ENCODE data around the gene MSANTD3. TPM values are rescaled to one million over a fixed set of nuclear protein-coding genes. Genes with fewer than 3 reads are reported as not detected.

MSANTD3 gene
- total RNA-seq (2022; extraction: Qiagen RNA extraction) = 54.4 to 63.4 TPM (median 58.7 TPM) in 5 replicates

GRCh38 chr9:100426530-100427365, at the start of gene MSANTD3:
Gene MSANTD3, plus strand, starts transcription at chr9:100427143. Its CDS starts 14,796 bp downstream, at chr9:100441939.

DNA sequence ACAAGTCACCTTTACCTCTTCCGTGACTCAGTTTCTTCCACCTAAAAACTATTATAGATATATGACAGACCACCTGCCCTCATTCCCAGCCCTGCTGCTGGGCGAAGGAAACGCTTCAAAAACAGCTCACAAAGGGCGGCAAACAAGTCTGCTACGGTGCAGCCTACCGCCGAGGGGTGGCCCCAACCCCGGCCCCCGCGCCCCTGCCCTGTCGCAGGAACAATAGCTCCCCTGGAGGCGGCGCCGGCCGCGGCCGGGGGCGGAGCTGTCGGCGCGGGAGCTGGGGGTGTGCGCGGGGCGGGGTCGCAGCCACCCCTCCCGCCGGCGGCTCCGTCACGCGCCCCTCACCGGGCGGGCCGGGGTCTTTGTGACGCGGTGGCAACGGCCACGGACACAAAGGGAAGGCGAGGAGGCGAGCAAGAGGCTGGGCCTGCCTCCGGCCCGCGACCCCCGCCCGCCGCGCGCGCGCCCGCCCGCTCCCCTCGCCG, 45.9 kb downstream of the MSANTD3 start, which contains the start of gene TMEFF1:
TSS of gene TMEFF1 (plus strand) at position 362 of the 488 bp plus-strand sequence. CDS start 396 bp downstream, outside the sequence.

Other genes with a start within 250 kb of the MSANTD3 start
- 21.4 to 26.1 TPM (median 22.9 TPM) in 5 replicates for gene TEX10, start 74.2 kb upstream of the MSANTD3 start, total RNA-seq (2022; extraction: Qiagen RNA extraction)
- gene TMEFF1, start 46.0 kb downstream of the MSANTD3 start, total RNA-seq (2022; extraction: Qiagen RNA extraction) = 0.46 to 1.4 TPM (median 1.2 TPM) in 5 replicates
- gene CAVIN4, start 150.9 kb downstream of the MSANTD3 start, total RNA-seq (2022; extraction: Qiagen RNA extraction) = 0.32 to 0.48 TPM (median 0.39 TPM) in 5 replicates

Measured in A549 treated with AZD2906 at 1 μM for 4 hours (cell line).